ENCODE data around the gene NCKAP5. TPM values are rescaled to one million over a fixed set of nuclear protein-coding genes. Genes with fewer than 3 reads are reported as not detected.

NCKAP5 gene
- total RNA-seq = not detected

- H3K9me3 Mint-ChIP-seq = no peaks in the 10 kb centered on the region
- H3K4me3 Mint-ChIP-seq = no peak within 1 kb of the TSS
- POLR2A ChIA-PET = no interaction called here
- H3K27ac Mint-ChIP-seq = no peak within 1 kb of the TSS
- no peaks in the 10 kb centered on the region for H3K36me3 Mint-ChIP-seq (ENCODE audit: low read depth)
- no peaks in the 10 kb centered on the region for H3K4me1 Mint-ChIP-seq (ENCODE audit: low read depth)
- CTCF ChIA-PET = no interaction called here
- intact Hi-C loops (cut with micrococcal nuclease) = no loop called here
- DNase-seq (no peak), ATAC-seq (no peak)
- TF ChIP-seq CTCF (IDR thresholded peaks at IDR 0.05) = no peak
- peaks cover 14% of the 10 kb centered on the region for H3K27me3 Mint-ChIP-seq
Measured at GRCh38 chr2:133568172-133568571, at the start of gene NCKAP5. Gene NCKAP5, minus strand, starts transcription at chr2:133568463. Its CDS starts 50,937 bp downstream, at chr2:133517526.

GRCh38 chr2:133609664-133610063 lies 41.4 kb upstream of the NCKAP5 start:
- Mint-ChIP-seq H3K27ac (no peak overlapping the region), H3K9me3 (peaks cover 3% of the 10 kb centered on the region), H3K36me3 (ENCODE audit: low read depth) (no peaks in the 10 kb centered on the region), H3K4me1 (ENCODE audit: low read depth) (no peaks in the 10 kb centered on the region), H3K4me3 (no peak overlapping the region), H3K27me3 (peaks cover 2% of the 10 kb centered on the region)
- POLR2A ChIA-PET = no interaction called here
- CTCF ChIA-PET = interaction anchor here (1.1 kb wide), 1 partner anchor 408 kb away, joined by 3 read pairs; no protein-coding TSS in a partner anchor
- intact Hi-C loops (cut with micrococcal nuclease) = no loop called here
- no peak for DNase-seq
- TF ChIP-seq CTCF (IDR thresholded peaks at IDR 0.05) = no peak
- no peak for ATAC-seq

GRCh38 chr2:133608291-133608690 lies 40.0 kb upstream of the NCKAP5 start:
- peaks cover 2% of the 10 kb centered on the region for H3K27me3 Mint-ChIP-seq
- no peaks in the 10 kb centered on the region for H3K36me3 Mint-ChIP-seq (ENCODE audit: low read depth)
- H3K9me3 Mint-ChIP-seq = no peaks in the 10 kb centered on the region
- intact Hi-C loops (cut with micrococcal nuclease) = no loop called here
- CTCF ChIA-PET = no interaction called here
- no peak for TF ChIP-seq CTCF (IDR thresholded peaks at IDR 0.05)
- H3K4me1 Mint-ChIP-seq (ENCODE audit: low read depth) = no peaks in the 10 kb centered on the region
- DNase-seq = no peak
- ATAC-seq = no peak
- no peak overlapping the region for H3K27ac Mint-ChIP-seq
- POLR2A ChIA-PET = no interaction called here
- no peak overlapping the region for H3K4me3 Mint-ChIP-seq

- ATAC-seq = no peak
- POLR2A ChIA-PET = no interaction called here
- CTCF ChIA-PET = no interaction called here
- H3K4me1 Mint-ChIP-seq (ENCODE audit: low read depth) = no peaks in the 10 kb centered on the region
- no peak for TF ChIP-seq CTCF (IDR thresholded peaks at IDR 0.05)
- H3K9me3 Mint-ChIP-seq = no peaks in the 10 kb centered on the region
- intact Hi-C loops (cut with micrococcal nuclease) = no loop called here
- H3K4me3 Mint-ChIP-seq = no peak overlapping the region
- no peak overlapping the region for H3K27ac Mint-ChIP-seq
- no peaks in the 10 kb centered on the region for H3K36me3 Mint-ChIP-seq (ENCODE audit: low read depth)
- no peak for DNase-seq
- peaks cover 2% of the 10 kb centered on the region for H3K27me3 Mint-ChIP-seq
Measured at GRCh38 chr2:133607679-133608078, 39.4 kb upstream of the NCKAP5 start.

- H3K4me1 Mint-ChIP-seq (ENCODE audit: low read depth) = no peaks in the 10 kb centered on the region
- H3K4me3 Mint-ChIP-seq = no peak overlapping the region
- TF ChIP-seq CTCF (IDR thresholded peaks at IDR 0.05) = no peak
- peaks cover under 1% of the 10 kb centered on the region for H3K27me3 Mint-ChIP-seq
- CTCF ChIA-PET = no interaction called here
- ATAC-seq (no peak), DNase-seq (no peak)
- H3K27ac Mint-ChIP-seq = no peak overlapping the region
- POLR2A ChIA-PET = no interaction called here
- intact Hi-C loops (cut with micrococcal nuclease) = no loop called here
- H3K9me3 Mint-ChIP-seq = no peaks in the 10 kb centered on the region
- no peaks in the 10 kb centered on the region for H3K36me3 Mint-ChIP-seq (ENCODE audit: low read depth)
Measured at GRCh38 chr2:133606616-133607015, 38.4 kb upstream of the NCKAP5 start.
